A673 (cell line): ENCODE measurements around the gene PSMC4. TPM values are rescaled to one million over a fixed set of nuclear protein-coding genes. Genes with fewer than 3 reads are reported as not detected.
A peak's percentile ranks its signal among the peaks of the same experiment; 100 is the strongest.

Experiments
- BruUV-seq: library from RNA; stranded (reverse); fragments of 400-500 nt; replicated peaks from 2 replicates; lab custom pipeline; 2021; lab: Mats Ljungman, UMichigan
- CTCF ChIA-PET: fragments of 300-600 bp; sonication (Branson Sonifier 250); formaldehyde crosslinking; loops from one replicate; lab custom pipeline; 2022; ENCODE audit warnings: antibody characterized with exemption; lab: Charles Lee
- POLR2A ChIA-PET: fragments of 300-600 bp; sonication (Branson Sonifier 250); formaldehyde crosslinking; loops from one replicate; lab custom pipeline; 2022; ENCODE audit warnings: antibody characterized with exemption; ENCODE audit not compliant: low non-redundant PET; lab: Charles Lee
- DNase-seq: peaks from one replicate; pipeline ENCODE4 v3.0.0-alpha.2; 2015; ENCODE audit warnings: low spot score
- H3K27ac ChIP-seq: fragments of 200-600 bp; sonication (generic); 2 replicates; pipeline ENCODE4 v1.5.1; 2016; ENCODE audit warnings: mixed run types, low read depth, mild to moderate bottlenecking, mixed read lengths, antibody characterized with exemption, low read length; ENCODE audit not compliant: poor library complexity, severe bottlenecking
- H3K27me3 ChIP-seq: fragments of 200-600 bp; sonication (generic); replicated peaks from 2 replicates; pipeline ENCODE4 v1.6.1; 2017; ENCODE audit warnings: mixed run types, low read depth, mild to moderate bottlenecking, mixed read lengths, antibody characterized with exemption, low read length; ENCODE audit not compliant: insufficient read depth, poor library complexity
- H3K36me3 ChIP-seq: fragments of 200-600 bp; sonication (generic); 2 replicates; pipeline ENCODE4 v1.6.1; 2016; ENCODE audit warnings: mixed run types, mild to moderate bottlenecking, mixed read lengths, antibody characterized with exemption, low read length; ENCODE audit not compliant: insufficient read depth, poor library complexity, severe bottlenecking
- H3K4me1 ChIP-seq: fragments of 200-600 bp; sonication (generic); 2 replicates; pipeline ENCODE4 v1.6.1; 2017; ENCODE audit warnings: mixed run types, mild to moderate bottlenecking, mixed read lengths, antibody characterized with exemption, low read length; ENCODE audit not compliant: insufficient read depth, poor library complexity, severe bottlenecking
- H3K4me3 ChIP-seq: fragments of 200-600 bp; sonication (generic); 2 replicates; pipeline ENCODE4 v1.5.1; 2016; ENCODE audit warnings: low read depth, mixed run types, mild to moderate bottlenecking, mixed read lengths, low read length; ENCODE audit not compliant: poor library complexity, severe bottlenecking
- H3K9me3 ChIP-seq: fragments of 200-600 bp; sonication (generic); 2 replicates; pipeline ENCODE4 v1.6.1; 2016; ENCODE audit warnings: mixed run types, low read depth, mild to moderate bottlenecking, mixed read lengths, antibody characterized with exemption, low read length; ENCODE audit not compliant: poor library complexity, severe bottlenecking
- CTCF ChIP-seq: fragments of 300-800, 200-600 bp; sonication (generic); conservative IDR thresholded peaks from 2 replicates; pipeline ENCODE4 v1.5.1; 2017; ENCODE audit warnings: low read depth, mild to moderate bottlenecking, antibody characterized with exemption, low read length, moderate library complexity, mixed read lengths
- EZH2 ChIP-seq: fragments of 200-600 bp; sonication (generic); IDR thresholded peaks from 2 replicates; pipeline ENCODE4 v1.6.1; 2017; ENCODE audit warnings: borderline replicate concordance, low read depth, mild to moderate bottlenecking, mixed read lengths, antibody characterized with exemption, low read length; ENCODE audit not compliant: poor library complexity, severe bottlenecking
- intact Hi-C: fragments of 100-400 bp; cut with micrococcal nuclease; formaldehyde crosslinking; loops from one replicate; pipeline ENCODE4 v1.10.0; 2022; ENCODE audit not compliant: unreplicated experiment
- total RNA-seq: library from RNA; stranded (reverse); gene quantifications from 2 replicates; pipeline ENCODE4 v1.2.3, GENCODE V29; 2021

The PSMC4 gene
- total RNA-seq, 1 experiment from 2014 or later: 291 TPM

- Histone ChIP-seq H3K4me3 (no peak overlapping the region), H3K36me3 (no peaks in the 10 kb centered on the region), H3K9me3 (peaks cover 8% of the 10 kb centered on the region), H3K4me1 (peaks cover 64% of the 10 kb centered on the region), H3K27ac (peak overlapping the region; percentile 24), H3K27me3 (no peaks in the 10 kb centered on the region)
- no TSS peak for BruUV-seq
- DNase-seq: no peak
- intact Hi-C loops: no loop called here
- POLR2A ChIA-PET: no interaction called here
- TF ChIP-seq CTCF (no peak), EZH2 (no peak)
- CTCF ChIA-PET: interaction anchor here (0.7 kb wide), 1 partner anchor 31 kb away, joined by 3 read pairs; no protein-coding TSS in a partner anchor
Observed at GRCh38 chr19:39939556-39939955, 31.4 kb upstream of the PSMC4 start.

- H3K4me3 ChIP-seq: no peak overlapping the region
- H3K4me1 ChIP-seq: peaks cover 72% of the 10 kb centered on the region
- ChIA-PET POLR2A (interaction anchor here (0.6 kb wide), 1 partner anchor 13 kb away, joined by 3 read pairs; no protein-coding TSS in a partner anchor), CTCF (no interaction called here)
- no peak for DNase-seq
- peaks cover 8% of the 10 kb centered on the region for H3K9me3 ChIP-seq
- intact Hi-C loops: loop anchor here (5.0 kb wide), 1 partner anchor 207 kb away; no protein-coding TSS in a partner anchor
- H3K27ac ChIP-seq: peak overlapping the region; percentile 95
- no peak for TF ChIP-seq CTCF
- no peaks in the 10 kb centered on the region for H3K27me3 ChIP-seq
- TSS peak; percentile 29 for BruUV-seq
- H3K36me3 ChIP-seq: no peaks in the 10 kb centered on the region
Observed at GRCh38 chr19:39940221-39940833, 30.6 kb upstream of the PSMC4 start.

DNA sequence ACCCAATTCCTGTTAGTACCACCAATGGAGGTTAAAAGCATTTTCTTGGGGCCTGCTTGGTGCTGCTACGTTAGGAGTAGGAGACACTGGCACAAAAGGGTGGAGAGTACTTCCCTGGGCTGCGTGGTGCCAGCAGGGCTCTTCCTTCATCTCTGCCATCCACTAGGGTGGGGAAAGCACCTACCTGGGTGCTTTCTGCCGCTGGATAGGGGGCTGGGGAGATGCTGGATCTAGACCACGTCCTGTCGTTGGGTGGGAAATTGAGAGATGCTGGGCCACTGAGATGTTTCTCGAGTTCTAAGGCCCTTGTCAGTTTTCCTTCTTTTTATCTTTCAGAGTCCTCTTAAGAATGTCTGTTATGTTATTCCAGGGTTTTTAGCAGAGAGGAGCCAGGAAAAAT, 29.8 kb upstream of the PSMC4 start:
- no TSS peak for BruUV-seq
- intact Hi-C loops: loop anchor here (5.0 kb wide), 1 partner anchor 206 kb away; no protein-coding TSS in a partner anchor
- H3K9me3 ChIP-seq: peaks cover 8% of the 10 kb centered on the region
- no peak for TF ChIP-seq CTCF
- TF ChIP-seq EZH2: no peak
- DNase-seq: no peak
- CTCF ChIA-PET: interaction anchor here (0.5 kb wide), 1 partner anchor 535 kb away, joined by 3 read pairs; no protein-coding TSS in a partner anchor
- no peaks in the 10 kb centered on the region for H3K36me3 ChIP-seq
- no peaks in the 10 kb centered on the region for H3K27me3 ChIP-seq
- H3K4me3 ChIP-seq: peak overlapping the region; percentile 3
- peak overlapping the region; percentile 95 for H3K27ac ChIP-seq
- peaks cover 71% of the 10 kb centered on the region for H3K4me1 ChIP-seq
- POLR2A ChIA-PET: interaction anchor here (1.4 kb wide), 1 partner anchor 29 kb away, joined by 7 read pairs; the partner anchor contains the start of gene PSMC4
